T-cell (primary cell): ENCODE results near the gene ALG14. TPM values are rescaled to one million over a fixed set of nuclear protein-coding genes. Genes with fewer than 3 reads are reported as not detected.
A peak's percentile ranks its signal among the peaks of the same experiment; 100 is the strongest.

Source experiments
- ATAC-seq, 4 experiments: fragments of 200-7000 bp in 3 of 4; fragments of 150-1000 bp in 1 of 4; cut with Tn5 transposase; replicated peaks in 1 of 4; 1 replicate in 3 of 4; 2 replicates in 1 of 4; pipeline ENCODE4 v1.10.0; 2021; ENCODE audit warnings: moderate library complexity in 3 of 4, mild to moderate bottlenecking in 2 of 4, moderate number of reproducible peaks in 1 of 4
- CTCF ChIA-PET, 2 donors: fragments of 300-600 bp; sonication (Branson Sonifier 250); formaldehyde crosslinking; loops; one replicate each; lab custom pipeline; 2022; ENCODE audit warnings: antibody characterized with exemption in 2 of 2; lab: Charles Lee
- POLR2A ChIA-PET, 2 donors: fragments of 300-600 bp; sonication (Branson Sonifier 250); formaldehyde crosslinking; loops; one replicate each; lab custom pipeline; 2022; ENCODE audit warnings: antibody characterized with exemption in 2 of 2; lab: Charles Lee
- DNase-seq, 35 experiments: peaks; one replicate each; pipeline versions ENCODE4 v3.0.0 to v3.0.0-alpha.2; 2013 to 2023
- H3K27ac ChIP-seq: one replicate; pipeline ENCODE4 v1.5.1; 2013; ENCODE audit warnings: low read length
- H3K27me3 ChIP-seq, 2 experiments: replicated peaks in 1 of 2; 1 replicate in 1 of 2; 2 replicates in 1 of 2; pipeline versions ENCODE4 v1.6.1 to v1.7.0; 2013; ENCODE audit warnings: low read length in 1 of 2, mixed read lengths in 1 of 2; ENCODE audit not compliant: control insufficient read depth in 2 of 2, insufficient read depth in 2 of 2; ENCODE audit errors: extremely low read depth in 1 of 2
- H3K36me3 ChIP-seq, 2 donors: 1 replicate in 1 of 2; 2 replicates in 1 of 2; pipeline versions ENCODE4 v1.6.1 to v1.7.0; 2013; ENCODE audit warnings: low read length in 1 of 2; ENCODE audit not compliant: control insufficient read depth in 2 of 2, insufficient read depth in 1 of 2; ENCODE audit errors: extremely low read depth in 1 of 2
- H3K4me1 ChIP-seq, 2 experiments: 1 replicate in 1 of 2; 2 replicates in 1 of 2; pipeline versions ENCODE4 v1.6.1 to v1.7.0; 2013; ENCODE audit warnings: low read length in 2 of 2, mixed read lengths in 1 of 2; ENCODE audit not compliant: insufficient read depth in 2 of 2, control insufficient read depth in 1 of 2; ENCODE audit errors: extremely low read depth in 1 of 2
- H3K4me3 ChIP-seq, 2 donors: 1 replicate in 1 of 2; 2 replicates in 1 of 2; pipeline versions ENCODE4 v1.5.1 to v1.7.0; 2013; ENCODE audit warnings: mild to moderate bottlenecking in 2 of 2, low read length in 1 of 2, moderate library complexity in 1 of 2; ENCODE audit not compliant: control insufficient read depth in 1 of 2; ENCODE audit errors: extremely low read depth in 1 of 2
- H3K9me3 ChIP-seq: 2 replicates; pipeline ENCODE4 v1.7.0; 2013
- H3K27ac Mint-ChIP-seq, 2 donors: one replicate each; pipeline ENCODE4 v1.8.0; 2020 to 2021; ENCODE audit warnings: mild to moderate bottlenecking in 2 of 2, mixed read lengths in 2 of 2
- H3K27me3 Mint-ChIP-seq, 2 donors: one replicate each; pipeline ENCODE4 v1.8.0; 2021 to 2022; ENCODE audit warnings: mixed read lengths in 2 of 2
- H3K36me3 Mint-ChIP-seq: one replicate; pipeline ENCODE4 v1.8.0; 2021; ENCODE audit warnings: mixed read lengths
- H3K4me1 Mint-ChIP-seq, 3 donors: one replicate each; pipeline ENCODE4 v1.8.0; 2020 to 2022; ENCODE audit warnings: mixed read lengths in 3 of 3, mild to moderate bottlenecking in 1 of 3
- H3K4me3 Mint-ChIP-seq, 3 donors: one replicate each; pipeline ENCODE4 v1.8.0; 2020 to 2022; ENCODE audit warnings: mild to moderate bottlenecking in 3 of 3, mixed read lengths in 3 of 3, moderate library complexity in 3 of 3
- H3K9me3 Mint-ChIP-seq, 3 donors: one replicate each; pipeline ENCODE4 v1.8.0; 2020 to 2022; ENCODE audit warnings: mixed read lengths in 3 of 3
- WGBS: methylation state at CpG from one replicate; pipeline ENCODE4 v1.1.5; 2013; ENCODE audit warnings: missing lambda C conversion rate; ENCODE audit not compliant: insufficient coverage; 5-methylcytosine and 5-hydroxymethylcytosine counted together
- total RNA-seq, 35 experiments: library from RNA in 6 of 35; stranded (reverse) in 6 of 35; fragments of 120-200 nt in 1 of 35; gene quantifications; one replicate each; pipeline versions ENCODE4 v1.2.1 to v1.2.4 and lab custom pipeline; 2013 to 2026

ALG14 gene
- total RNA-seq, 5 donors from 2014 or later (not counting 1 experiment from before 2014, with no cell fraction given), result 0.40 to 2.3 (median 1.7) TPM

DNA sequence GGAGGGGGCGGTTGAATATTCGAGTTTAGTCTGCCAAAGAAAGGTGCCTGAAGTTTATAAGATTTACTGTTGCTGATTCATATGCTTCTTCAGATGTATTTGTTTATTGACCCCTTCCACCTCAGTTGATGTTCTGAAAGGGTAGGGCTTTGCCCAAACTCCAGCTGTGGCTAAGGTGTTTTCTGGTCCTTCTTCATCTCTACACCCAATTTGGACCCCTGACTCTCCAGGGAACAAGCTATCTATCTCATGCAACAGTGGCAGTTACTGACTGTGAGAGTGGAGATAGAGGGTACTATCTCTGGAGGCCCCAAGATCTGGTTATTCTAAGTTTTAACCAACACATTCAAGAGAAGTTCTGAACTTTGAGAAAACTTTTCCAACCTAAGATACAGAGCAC is 12.6 kb upstream of the ALG14 start:
- no CpG with 5 or more reads among the region's 2 CpGs for WGBS

DNA sequence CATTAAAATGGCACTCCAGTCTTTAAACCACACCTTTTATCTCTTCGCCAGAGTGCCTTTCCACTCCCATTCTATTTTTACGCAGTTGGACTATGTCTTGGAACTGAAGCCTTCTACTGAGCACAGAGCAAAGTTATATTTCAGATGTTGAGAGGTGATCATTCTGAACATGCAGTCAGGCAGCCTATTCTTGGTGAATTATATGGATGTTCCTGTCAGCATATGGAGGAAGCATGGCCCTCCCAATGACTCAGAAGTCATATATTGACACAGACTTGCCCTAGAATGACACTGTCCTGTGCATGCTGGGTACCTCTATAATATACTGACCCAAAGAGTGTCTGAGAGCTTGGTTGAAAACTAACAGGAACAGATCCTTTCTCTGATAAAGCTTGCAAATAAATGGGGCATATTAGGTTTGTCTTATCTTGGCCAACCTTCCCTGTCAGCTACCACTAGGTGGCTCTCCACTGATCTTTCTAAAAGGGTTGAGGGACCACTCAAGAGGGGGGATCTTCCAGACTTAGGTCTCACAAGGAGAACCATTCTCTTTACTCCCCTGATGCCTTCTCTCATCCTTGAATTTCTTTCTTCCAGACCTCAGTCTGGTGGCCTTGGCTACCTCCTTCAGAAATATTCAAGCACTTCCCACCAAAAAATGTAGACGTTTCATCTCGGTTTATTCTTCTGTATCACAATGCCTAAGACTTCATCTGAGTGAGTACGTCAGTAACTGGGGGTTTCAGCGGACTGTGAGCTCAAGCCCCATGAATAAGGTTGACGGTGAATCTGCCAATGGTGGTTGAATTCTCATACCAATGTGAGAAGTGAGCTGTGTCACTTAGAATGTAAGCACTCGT is 11.8 kb upstream of the ALG14 start:
- peaks cover 3 to 4% of the 10 kb centered on the region in 2 experiments for H3K27me3 ChIP-seq
- Mint-ChIP-seq H3K9me3 (no peaks in the 10 kb centered on the region), H3K4me1 (peaks cover 0 to 9% (median 0%) of the 10 kb centered on the region in 3 donors), H3K27me3 (peaks cover 11 to 14% of the 10 kb centered on the region in 2 donors), H3K4me3 (no peak overlapping the region), H3K36me3 (no peaks in the 10 kb centered on the region), H3K27ac (no peak overlapping the region)
- H3K27ac ChIP-seq, result no peak overlapping the region
- DNase-seq, result peak in 10 of 35 experiments; percentile 4 to 55 (median 9)
- CTCF ChIA-PET, result interaction anchor here (0.6 to 2.9 kb wide), 7 partner anchors 9 to 873 kb away, joined by 3 to 16 read pairs (median 10); partner anchors contain the start of genes ALG14 (in 2 of the 2) and RWDD3 (in 2 of the 2)
- POLR2A ChIA-PET, result interaction anchor here in 1 of 2 donors (0.7 kb wide), 1 partner anchor 18 kb away, joined by 5 read pairs; no protein-coding TSS in a partner anchor
- H3K36me3 ChIP-seq, result no peaks in the 10 kb centered on the region
- H3K4me3 ChIP-seq, result no peak overlapping the region
- no peaks in the 10 kb centered on the region for H3K4me1 ChIP-seq
- no CpG with 5 or more reads among the region's 8 CpGs for WGBS
- peak; percentile 46 to 70 (median 60) for ATAC-seq
- H3K9me3 ChIP-seq, result no peaks in the 10 kb centered on the region

More for the DNA sequence above, 12.6 kb upstream of the ALG14 start:
- Mint-ChIP-seq H3K9me3 (no peaks in the 10 kb centered on the region), H3K36me3 (no peaks in the 10 kb centered on the region), H3K27ac (no peak overlapping the region), H3K4me1 (peaks cover 0 to 9% (median 0%) of the 10 kb centered on the region in 3 donors), H3K27me3 (peaks cover 14% of the 10 kb centered on the region in 2 donors), H3K4me3 (no peak overlapping the region)
- H3K27ac ChIP-seq, result no peak overlapping the region
- ATAC-seq, result no peak
- peaks cover 3 to 5% of the 10 kb centered on the region in 2 experiments for H3K27me3 ChIP-seq
- ChIA-PET POLR2A (no interaction called here), CTCF (interaction anchor here (0.6 to 2.9 kb wide), 5 partner anchors 12 to 874 kb away, joined by 5 to 16 read pairs (median 10); partner anchors contain the start of genes ALG14 (in 2 of the 2) and RWDD3 (in 2 of the 2))
- H3K36me3 ChIP-seq, result no peaks in the 10 kb centered on the region
- no peak for DNase-seq
- H3K9me3 ChIP-seq, result no peaks in the 10 kb centered on the region
- H3K4me3 ChIP-seq, result no peak overlapping the region
- no peaks in the 10 kb centered on the region for H3K4me1 ChIP-seq

DNA sequence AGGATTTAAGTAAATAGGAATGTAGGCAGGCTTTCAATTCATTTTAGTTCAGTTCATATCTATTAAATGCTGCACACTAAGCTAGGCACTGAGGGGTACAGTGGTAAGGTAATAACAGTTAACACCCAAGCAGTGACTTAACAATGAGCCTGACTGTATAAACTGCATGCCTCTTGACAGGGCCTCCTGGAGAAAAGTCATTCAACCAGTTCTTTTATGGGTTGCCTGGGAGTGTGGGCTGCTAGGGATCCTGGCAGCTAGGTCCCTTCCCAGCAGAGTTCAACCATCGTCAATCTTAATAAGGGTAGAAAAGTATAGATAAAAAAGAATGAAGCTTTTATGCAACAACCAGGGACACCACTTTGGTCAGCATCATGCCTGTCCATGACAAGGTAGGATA is 8.1 kb upstream of the ALG14 start:
- Mint-ChIP-seq H3K27ac (no peak overlapping the region), H3K4me1 (peaks cover 0 to 9% (median 0%) of the 10 kb centered on the region in 3 donors), H3K4me3 (no peak overlapping the region), H3K9me3 (no peaks in the 10 kb centered on the region), H3K36me3 (no peaks in the 10 kb centered on the region), H3K27me3 (peaks cover 4 to 10% of the 10 kb centered on the region in 2 donors)
- DNase-seq, result no peak
- Histone ChIP-seq H3K27ac (no peak overlapping the region), H3K4me1 (no peaks in the 10 kb centered on the region), H3K4me3 (no peak overlapping the region), H3K9me3 (no peaks in the 10 kb centered on the region), H3K27me3 (peaks cover 6 to 12% of the 10 kb centered on the region in 2 experiments), H3K36me3 (no peaks in the 10 kb centered on the region)
- no CpG with 5 or more reads among the region's 1 CpG for WGBS
- ChIA-PET CTCF (interaction anchor here in 1 of 2 donors (3.4 kb wide), 1 partner anchor 153 kb away, joined by 12 read pairs; the partner anchor contains the start of gene RWDD3), POLR2A (no interaction called here)
- no peak for ATAC-seq

DNA sequence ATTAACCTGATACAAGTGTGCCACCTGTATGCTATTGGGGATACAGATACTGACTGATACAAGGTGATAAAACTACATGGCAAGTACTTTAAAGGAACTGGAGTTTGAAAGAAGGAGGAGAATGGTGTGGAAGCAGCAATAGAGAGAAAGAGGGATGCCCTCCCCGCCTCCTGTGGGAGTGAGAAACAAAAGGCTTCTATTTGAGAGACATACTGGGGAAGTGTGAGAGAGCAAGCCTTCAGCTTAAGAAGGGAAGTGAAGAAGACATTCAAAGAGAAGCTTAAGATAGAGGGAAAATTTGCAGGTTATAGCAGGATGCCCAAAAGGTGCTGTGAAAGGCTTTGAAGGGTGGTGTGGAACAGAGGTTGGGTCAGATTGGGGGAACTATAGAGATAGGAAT is 7.7 kb upstream of the ALG14 start:
- no peaks in the 10 kb centered on the region for H3K4me1 ChIP-seq
- no peak overlapping the region for H3K27ac ChIP-seq
- Mint-ChIP-seq H3K36me3 (no peaks in the 10 kb centered on the region), H3K27me3 (peaks cover 4 to 12% of the 10 kb centered on the region in 2 donors), H3K4me3 (no peak overlapping the region), H3K27ac (no peak overlapping the region), H3K9me3 (no peaks in the 10 kb centered on the region), H3K4me1 (peaks cover 0 to 9% (median 0%) of the 10 kb centered on the region in 3 donors)
- H3K4me3 ChIP-seq, result no peak overlapping the region
- WGBS, result 93% methylated on average over 1 of the region's 1 CpG
- CTCF ChIA-PET, result interaction anchor here in 1 of 2 donors (0.6 to 3.4 kb wide), 2 partner anchors 19 to 153 kb away, joined by 4 to 12 read pairs; partner anchors contain the start of gene RWDD3
- no peaks in the 10 kb centered on the region for H3K36me3 ChIP-seq
- DNase-seq (no peak), ATAC-seq (no peak)
- H3K9me3 ChIP-seq, result no peaks in the 10 kb centered on the region
- H3K27me3 ChIP-seq, result peaks cover 6 to 13% of the 10 kb centered on the region in 2 experiments
- POLR2A ChIA-PET, result no interaction called here

DNA sequence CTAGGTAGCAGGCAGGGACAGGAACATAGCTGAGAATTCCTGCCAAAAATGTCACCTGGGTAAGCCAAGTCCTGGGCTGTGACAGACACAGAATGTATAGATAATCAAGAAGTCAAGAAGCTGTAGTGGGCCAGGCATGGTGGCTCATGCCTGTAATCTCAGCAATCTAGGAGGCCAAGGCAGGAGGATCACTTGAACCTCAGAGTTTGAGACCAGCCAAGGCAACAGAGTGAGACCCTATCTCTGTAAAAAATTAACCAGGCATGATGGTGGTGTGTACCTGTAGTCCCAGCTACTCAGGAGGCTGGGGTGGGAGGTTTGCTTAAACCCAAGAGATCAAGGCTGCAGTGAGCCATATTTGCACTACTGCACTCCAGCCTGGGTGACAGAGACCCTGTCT is 3.3 kb upstream of the ALG14 start:
- peaks cover 3% of the 10 kb centered on the region for H3K36me3 Mint-ChIP-seq
- Histone ChIP-seq H3K36me3 (no peaks in the 10 kb centered on the region), H3K4me3 (no peak overlapping the region), H3K27ac (no peak overlapping the region), H3K4me1 (peaks cover 5 to 10% of the 10 kb centered on the region in 2 experiments), H3K27me3 (peaks cover 6 to 14% of the 10 kb centered on the region in 2 experiments), H3K9me3 (no peaks in the 10 kb centered on the region)
- CTCF ChIA-PET, result interaction anchor here (1.0 to 1.1 kb wide), 2 partner anchors 8 to 158 kb away, joined by 3 to 4 read pairs; partner anchors contain the start of gene RWDD3 (in 1 of the 2)
- H3K27me3 Mint-ChIP-seq, result peaks cover 0 to 3% of the 10 kb centered on the region in 2 donors
- H3K27ac Mint-ChIP-seq, result no peak overlapping the region
- POLR2A ChIA-PET, result interaction anchor here in 1 of 2 donors (0.6 kb wide), 1 partner anchor 166 kb away, joined by 9 read pairs; no protein-coding TSS in a partner anchor
- ATAC-seq (no peak), DNase-seq (no peak)
- no peaks in the 10 kb centered on the region for H3K9me3 Mint-ChIP-seq
- H3K4me1 Mint-ChIP-seq, result peaks cover 14 to 23% (median 15%) of the 10 kb centered on the region in 3 donors
- H3K4me3 Mint-ChIP-seq, result no peak overlapping the region

DNA sequence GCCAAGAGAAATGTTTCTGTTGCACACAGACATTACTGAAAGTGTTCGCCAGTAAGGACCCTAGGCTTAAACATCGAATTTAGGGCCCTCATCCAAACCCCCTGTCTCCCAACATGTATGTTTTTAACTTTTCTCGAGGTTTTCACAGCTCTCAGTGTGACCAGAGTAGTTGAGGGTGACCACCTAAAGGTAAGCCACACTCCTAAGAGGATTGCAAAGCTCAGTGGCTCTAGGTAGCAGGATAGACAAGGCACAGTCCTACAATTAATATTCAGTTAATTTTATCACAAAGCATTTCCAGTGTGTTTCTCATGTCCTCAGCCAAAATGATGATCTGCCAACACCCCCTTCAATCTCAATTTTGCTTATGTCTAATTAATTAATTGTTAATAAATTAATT is 695 bp upstream of the ALG14 start:
- POLR2A ChIA-PET, result interaction anchor here (0.6 to 1.4 kb wide), 6 partner anchors 42 to 1573 kb away, joined by 3 to 7 read pairs (median 3); partner anchors contain the start of gene RWDD3 (in 1 of the 2)
- Histone ChIP-seq H3K4me1 (peaks cover 5 to 10% of the 10 kb centered on the region in 2 experiments), H3K4me3 (peak overlapping the region; percentile 84 to 90), H3K9me3 (no peaks in the 10 kb centered on the region), H3K27me3 (peaks cover 4 to 14% of the 10 kb centered on the region in 2 experiments), H3K36me3 (no peaks in the 10 kb centered on the region), H3K27ac (peak overlapping the region; percentile 72)
- WGBS, result no CpG with 5 or more reads among the region's 3 CpGs
- Mint-ChIP-seq H3K4me1 (peaks cover 14 to 27% (median 17%) of the 10 kb centered on the region in 3 donors), H3K27ac (peak overlapping the region; percentile 98), H3K36me3 (peaks cover 8% of the 10 kb centered on the region), H3K4me3 (peak overlapping the region; percentile 91 to 95 (median 92)), H3K9me3 (no peaks in the 10 kb centered on the region), H3K27me3 (peaks cover 0 to 3% of the 10 kb centered on the region in 2 donors)
- CTCF ChIA-PET, result interaction anchor here (0.6 to 2.5 kb wide), 13 partner anchors 9 to 836 kb away, joined by 3 to 45 read pairs (median 6); partner anchors contain the start of genes RWDD3 (in 2 of the 2), ARHGAP29 (in 1 of the 2) and TLCD4 (in 1 of the 2)
- ATAC-seq, result no peak
- DNase-seq, result no peak
